ENCODE results near the gene MYO7A. TPM values are rescaled to one million over a fixed set of nuclear protein-coding genes. Genes with fewer than 3 reads are reported as not detected.

Gene MYO7A
- total and polyA plus RNA-seq, 2 of the 4 experiments (the other 2 are of a cell fraction) = 0.02 TPM; not detected in 1

DNA sequence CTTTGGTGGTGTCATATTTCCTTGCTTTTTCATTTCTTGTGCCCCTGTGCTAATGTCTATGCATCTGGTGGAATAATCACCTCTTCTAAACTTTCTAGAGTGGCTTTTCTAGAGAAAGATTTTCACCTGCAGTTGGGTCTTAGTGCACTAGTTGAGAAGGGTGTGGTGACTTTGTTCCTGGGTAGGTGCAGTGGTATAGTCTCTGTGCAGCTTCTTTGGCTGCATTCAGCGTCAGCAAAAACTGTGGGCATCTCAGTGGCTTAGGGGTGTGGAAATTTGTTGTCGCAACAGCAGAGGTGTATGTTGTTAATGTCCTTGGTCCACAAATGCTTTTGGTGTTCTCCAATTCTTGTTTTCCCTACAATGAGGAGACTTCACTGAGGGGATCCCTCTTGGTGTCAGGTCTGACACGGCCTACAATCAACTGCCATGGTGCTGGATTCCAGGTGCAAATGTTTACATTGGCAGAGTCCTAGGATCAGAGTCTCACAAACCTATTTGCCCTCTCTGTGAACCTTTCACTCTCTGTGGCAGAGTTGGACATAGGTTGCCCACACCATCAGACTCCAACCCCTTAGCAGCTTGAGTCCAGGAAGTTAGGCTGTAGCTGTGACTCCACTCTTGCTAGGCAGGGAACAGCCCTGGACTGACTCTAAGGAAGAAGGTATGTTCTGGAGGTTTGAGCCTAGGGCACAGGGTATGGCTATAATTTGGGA lies 124.7 kb downstream of the MYO7A start:
- no peak overlapping the region for H3K9ac ChIP-seq (ENCODE audit: low read depth, low read length)
- no peak overlapping the region for H4K5ac ChIP-seq (ENCODE audit: low read depth, low read length)
- no TSS peak for BruUV-seq (replicated peaks)
- no peak overlapping the region for H3K18ac ChIP-seq (ENCODE audit: low read depth, low read length)
- no peaks in the 10 kb centered on the region for H3K27me3 ChIP-seq (ENCODE audit: control insufficient read depth, insufficient read depth, low read length)
- no peak overlapping the region for H3K14ac ChIP-seq (replicated peaks; ENCODE audit: low read depth, low read length)
- H2AFZ ChIP-seq (replicated peaks; ENCODE audit: low read length, poor library complexity) = no peak overlapping the region
- DNase-seq = no peak
- no peak overlapping the region for H2BK15ac ChIP-seq (ENCODE audit: low read depth, low read length)
- H4K91ac ChIP-seq (ENCODE audit: insufficient read depth, low read depth, low read length) = no peak overlapping the region
- in situ Hi-C loops (cut with MboI; ENCODE audit: low sequenced_read_pairs) (no loop called here), dilution Hi-C loops (cut with HindIII; ENCODE audit: low sequenced_read_pairs, unreplicated experiment) (no loop called here), intact Hi-C loops (cut with micrococcal nuclease) (no loop called here)
- ATAC-seq (ENCODE audit: low read depth) = no peak
- H2AK5ac ChIP-seq (ENCODE audit: low read depth, low read length) = 0 out of 2 replicates have a peak overlapping the region, but pooled peaks have one; percentile 26
- no peaks in the 10 kb centered on the region for H3K36me3 ChIP-seq (ENCODE audit: control insufficient read depth, insufficient read depth, low read length)
- H3K9me3 ChIP-seq (ENCODE audit: control insufficient read depth, insufficient read depth, low read length) = no peaks in the 10 kb centered on the region; the same call in 1 of the 2 replicates
- H3K4ac ChIP-seq (ENCODE audit: low read depth, low read length) = no peak overlapping the region
- no peak overlapping the region for H3K4me2 ChIP-seq (ENCODE audit: low read depth, low read length)
- ChIA-PET POLR2A (ENCODE audit: unreplicated experiment) (no interaction called here), CTCF (no interaction called here)
- no peaks in the 10 kb centered on the region for H3K9me1 ChIP-seq (ENCODE audit: insufficient read depth, low read length)
- no peak overlapping the region for H3K23ac ChIP-seq (ENCODE audit: low read depth, low read length)
- no peak overlapping the region for H3K27ac ChIP-seq (ENCODE audit: insufficient read depth, low read length)
- H3K56ac ChIP-seq (ENCODE audit: extremely low read depth, insufficient read depth, low read length) = no peak overlapping the region
- H2AK9ac ChIP-seq (replicated peaks; ENCODE audit: low read depth, low read length, poor library complexity) = no peak overlapping the region
- H2BK5ac ChIP-seq (ENCODE audit: low read depth, low read length, poor library complexity, severe bottlenecking) = no peak overlapping the region
- WGBS, 2 experiments (ENCODE audit: extremely low coverage in 2 of 2, insufficient read length in 1 of 2) = no CpG with 5 or more reads among the region's 3 CpGs
- no peak overlapping the region for H4K8ac ChIP-seq (ENCODE audit: low read depth in 2 of 2, low read length in 2 of 2)
- no peak overlapping the region for H3K4me3 ChIP-seq (ENCODE audit: insufficient read depth, low read depth, low read length)
- H2BK20ac ChIP-seq (ENCODE audit: low read depth, low read length) = no peak overlapping the region
- peaks cover 3% of the 10 kb centered on the region; the same call in 1 of the 2 replicates for H3K4me1 ChIP-seq (ENCODE audit: control insufficient read depth, insufficient read depth, low read length)
- H3K79me1 ChIP-seq (ENCODE audit: low read depth in 1 of 2, low read length in 2 of 2) = no peaks in the 10 kb centered on the region
- TF ChIP-seq FOS (IDR thresholded peaks at IDR 0.05; ENCODE audit: low read depth, low read length) = no peak
- TF ChIP-seq, protein P1, sequence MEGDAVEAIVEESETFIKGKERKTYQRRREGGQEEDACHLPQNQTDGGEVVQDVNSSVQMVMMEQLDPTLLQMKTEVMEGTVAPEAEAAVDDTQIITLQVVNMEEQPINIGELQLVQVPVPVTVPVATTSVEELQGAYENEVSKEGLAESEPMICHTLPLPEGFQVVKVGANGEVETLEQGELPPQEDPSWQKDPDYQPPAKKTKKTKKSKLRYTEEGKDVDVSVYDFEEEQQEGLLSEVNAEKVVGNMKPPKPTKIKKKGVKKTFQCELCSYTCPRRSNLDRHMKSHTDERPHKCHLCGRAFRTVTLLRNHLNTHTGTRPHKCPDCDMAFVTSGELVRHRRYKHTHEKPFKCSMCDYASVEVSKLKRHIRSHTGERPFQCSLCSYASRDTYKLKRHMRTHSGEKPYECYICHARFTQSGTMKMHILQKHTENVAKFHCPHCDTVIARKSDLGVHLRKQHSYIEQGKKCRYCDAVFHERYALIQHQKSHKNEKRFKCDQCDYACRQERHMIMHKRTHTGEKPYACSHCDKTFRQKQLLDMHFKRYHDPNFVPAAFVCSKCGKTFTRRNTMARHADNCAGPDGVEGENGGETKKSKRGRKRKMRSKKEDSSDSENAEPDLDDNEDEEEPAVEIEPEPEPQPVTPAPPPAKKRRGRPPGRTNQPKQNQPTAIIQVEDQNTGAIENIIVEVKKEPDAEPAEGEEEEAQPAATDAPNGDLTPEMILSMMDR (conservative IDR thresholded peaks at IDR 0.05; ENCODE audit: low read depth, low read length) = no peak
- H4K20me1 ChIP-seq (ENCODE audit: insufficient read depth, low read length) = no peaks in the 10 kb centered on the region
- no peak overlapping the region for H2BK120ac ChIP-seq (ENCODE audit: low read depth, low read length)
